ENCODE results near the gene GNA14.
"Not testable (repeated sequence)": the region's sequence is repeated elsewhere in the genome, so short reads cannot be mapped to it uniquely, and the experiment has no call there.

GNA14 gene

DNA sequence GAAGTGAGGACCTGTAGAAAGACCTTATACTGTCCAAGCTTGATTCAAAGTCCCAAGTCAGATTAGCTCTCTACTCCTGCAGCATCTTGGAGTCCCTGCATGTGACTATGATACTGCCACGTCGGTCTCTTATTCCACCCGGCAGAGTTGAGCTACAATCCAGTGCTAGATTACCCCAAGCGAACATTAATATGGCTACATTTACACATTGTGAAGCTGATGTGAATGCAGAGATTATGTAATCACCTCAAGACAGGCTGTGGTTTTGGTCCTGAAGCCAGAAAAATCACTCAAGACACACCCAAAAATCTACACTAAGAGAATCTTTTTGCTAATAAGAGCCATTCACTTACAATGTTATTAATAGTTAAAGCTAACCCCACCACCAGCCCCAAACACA lies 116.7 kb downstream of the GNA14 start:
- DNase-seq, result no peak

DNA sequence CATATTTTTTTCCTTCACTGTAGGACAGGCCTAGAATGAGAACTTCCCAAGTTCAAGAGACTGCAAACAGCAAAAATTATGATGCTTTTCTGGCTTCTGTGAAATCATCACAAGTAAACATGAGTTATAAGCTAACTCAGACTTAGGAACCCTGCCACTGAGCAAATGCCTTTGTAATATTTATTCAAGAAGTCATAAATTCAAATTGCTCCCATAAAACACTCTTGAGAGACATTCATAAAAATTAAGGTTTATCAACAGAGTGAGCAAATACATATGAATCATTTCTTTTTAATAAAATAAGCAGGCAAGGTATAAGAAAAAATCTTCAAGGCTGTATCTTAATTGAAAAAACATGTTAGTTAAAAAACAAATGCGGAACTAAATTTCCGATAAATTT lies 124.2 kb downstream of the GNA14 start:
- no peak for DNase-seq

GRCh38 chr9:77521091-77521490 lies 127.0 kb downstream of the GNA14 start:
- no peak for DNase-seq

DNA sequence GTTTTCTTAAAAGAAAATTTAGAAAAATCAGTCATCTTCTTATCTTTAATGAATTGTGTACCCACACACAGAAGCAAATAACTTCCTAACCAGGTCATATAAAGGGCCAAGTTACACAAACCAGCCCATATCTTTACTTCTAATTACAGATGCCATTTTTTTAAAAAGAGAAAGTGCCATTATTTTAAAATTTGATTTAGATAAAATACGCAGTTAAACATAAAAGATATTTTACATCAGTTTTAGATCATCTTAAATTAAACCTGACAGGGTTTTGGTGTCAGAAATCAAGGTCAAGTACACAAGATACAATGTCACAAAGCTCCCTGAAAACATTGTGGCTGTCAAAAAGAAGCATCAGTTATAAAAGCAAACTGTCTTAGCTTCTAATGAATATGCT lies 129.4 kb downstream of the GNA14 start:
- no peak for DNase-seq

- DNase-seq, result no peak
Observed at GRCh38 chr9:77516781-77517180, 131.3 kb downstream of the GNA14 start.

- no peak for DNase-seq
Observed at GRCh38 chr9:77514886-77515711, 133.0 kb downstream of the GNA14 start.

DNA sequence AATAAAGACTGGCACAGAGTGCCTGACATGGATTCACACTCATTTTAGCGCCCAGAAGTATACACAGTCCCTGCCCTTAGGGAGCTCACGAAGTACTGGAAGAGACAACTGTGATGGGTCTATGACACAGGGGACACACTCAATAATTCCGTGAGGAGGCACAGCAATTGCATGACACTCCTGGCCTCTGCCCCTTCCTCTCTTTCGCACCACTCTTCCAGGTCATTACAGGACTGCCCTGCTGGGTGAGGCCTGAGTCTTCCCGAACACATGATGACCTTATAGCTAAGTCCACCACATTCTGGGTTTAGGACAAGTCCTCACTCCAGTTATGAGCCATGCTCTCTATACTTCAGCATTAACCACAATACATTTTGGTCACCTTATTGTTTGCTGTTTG lies 134.7 kb downstream of the GNA14 start:
- no peak for DNase-seq

- DNase-seq, result no peak
Observed at GRCh38 chr9:77512876-77513275, 135.2 kb downstream of the GNA14 start.

DNA sequence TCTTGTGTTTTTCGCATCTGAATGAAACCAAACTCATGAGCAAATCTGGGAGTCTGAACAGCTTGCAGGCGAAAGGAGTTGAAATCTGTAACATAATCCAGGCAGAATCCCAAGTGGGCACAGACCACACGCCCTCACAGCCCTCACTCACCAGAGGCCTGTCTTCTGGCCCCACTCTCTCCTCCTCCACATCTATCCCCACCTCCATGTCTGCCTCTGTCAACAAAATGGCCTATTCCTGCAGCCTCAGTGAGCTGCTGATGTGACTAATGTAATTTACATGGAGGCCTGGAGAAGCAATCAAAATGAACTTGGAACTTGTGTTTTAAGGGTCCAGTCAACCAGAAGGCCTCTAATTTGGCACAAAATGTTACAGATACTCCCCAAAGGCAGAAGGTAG lies 136.6 kb downstream of the GNA14 start:
- no peak for DNase-seq

DNA sequence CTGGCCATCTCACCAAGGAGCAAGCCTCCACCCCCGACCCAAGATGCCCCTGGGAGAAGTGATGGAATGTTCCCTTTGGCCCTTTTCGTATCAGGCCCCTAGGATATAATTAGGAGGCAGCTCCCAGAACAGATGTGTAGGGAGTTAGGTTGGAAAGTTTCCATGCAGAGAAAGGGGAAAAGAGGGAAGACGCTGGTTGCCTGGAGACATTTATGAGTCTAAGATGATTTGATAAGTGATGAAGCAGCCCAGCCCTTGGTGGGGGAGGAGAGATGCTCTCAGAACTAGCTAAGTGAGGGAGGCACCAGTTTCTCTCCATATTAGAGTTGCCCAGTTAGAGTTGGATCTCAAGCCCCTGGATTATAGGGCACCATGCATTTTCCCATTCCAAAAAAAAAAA lies 137.5 kb downstream of the GNA14 start:
- DNase-seq, result no peak

DNA sequence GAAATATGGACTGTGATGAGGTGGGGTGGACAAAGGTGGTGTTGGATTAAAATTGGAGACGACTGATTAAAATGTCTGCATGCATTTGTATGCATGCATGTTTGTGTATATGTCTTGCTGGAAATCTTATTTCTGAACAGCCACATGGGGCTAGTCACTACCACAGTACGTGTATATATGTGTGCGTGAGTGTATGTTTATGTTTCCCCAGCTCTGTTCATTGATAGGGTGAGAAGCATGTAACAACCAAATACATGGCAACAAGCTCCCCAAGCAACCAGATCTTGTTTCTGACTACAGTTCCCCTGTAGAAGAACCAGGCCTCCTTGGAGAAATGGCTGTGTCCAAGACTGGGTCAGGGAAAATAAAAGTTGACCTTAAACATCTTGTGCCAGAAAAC lies 139.7 kb downstream of the GNA14 start:
- DNase-seq, result no peak

GRCh38 chr9:77507212-77507961 lies 140.7 kb downstream of the GNA14 start:
- DNase-seq, result no peak

GRCh38 chr9:77505232-77505631 lies 142.9 kb downstream of the GNA14 start:
- DNase-seq, result no peak

DNA sequence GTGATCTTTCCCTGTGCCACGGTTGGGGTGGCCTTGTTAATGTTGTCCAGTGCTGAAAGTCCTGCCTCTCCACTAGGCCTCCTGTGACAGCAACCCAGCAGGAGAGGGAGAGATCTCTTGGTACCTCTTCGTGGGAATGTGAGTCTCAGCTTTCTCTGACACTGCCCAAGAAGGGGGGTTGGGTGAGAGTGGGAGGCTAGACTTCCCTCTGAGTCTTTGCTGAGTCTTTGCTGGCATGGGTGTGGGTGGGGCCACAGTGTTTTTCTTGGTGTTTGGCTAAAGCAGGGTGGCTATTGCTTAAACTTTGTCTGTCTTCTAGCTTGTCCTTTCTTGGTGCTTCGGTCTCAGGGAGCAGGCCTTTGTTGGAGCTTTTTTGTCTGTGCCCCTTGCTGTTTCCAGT lies 145.6 kb downstream of the GNA14 start:
- no peak for DNase-seq

DNA sequence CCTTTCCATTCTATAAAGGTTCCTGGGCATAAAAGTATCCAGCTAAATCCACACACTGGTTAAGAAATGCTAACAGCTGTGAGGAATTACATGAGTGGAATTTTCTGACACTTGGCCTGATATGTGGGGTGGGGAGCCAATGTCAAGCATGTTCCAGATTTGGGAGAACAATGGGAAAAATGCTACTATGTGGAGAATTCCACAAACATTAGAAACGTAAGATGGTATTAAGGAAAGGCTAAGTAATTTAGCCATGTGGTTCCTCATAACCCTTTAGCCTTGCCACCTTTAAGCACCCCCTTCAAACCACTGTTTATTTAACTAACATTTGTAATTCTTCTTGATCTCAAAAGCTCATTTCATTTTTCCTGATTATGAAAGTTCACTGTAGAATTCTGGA lies 149.2 kb downstream of the GNA14 start:
- no peak for DNase-seq

GRCh38 chr9:77497322-77498198 lies 150.6 kb downstream of the GNA14 start:
- no peak for DNase-seq

- no peak for DNase-seq
Observed at GRCh38 chr9:77495834-77496671, 152.1 kb downstream of the GNA14 start.

DNA sequence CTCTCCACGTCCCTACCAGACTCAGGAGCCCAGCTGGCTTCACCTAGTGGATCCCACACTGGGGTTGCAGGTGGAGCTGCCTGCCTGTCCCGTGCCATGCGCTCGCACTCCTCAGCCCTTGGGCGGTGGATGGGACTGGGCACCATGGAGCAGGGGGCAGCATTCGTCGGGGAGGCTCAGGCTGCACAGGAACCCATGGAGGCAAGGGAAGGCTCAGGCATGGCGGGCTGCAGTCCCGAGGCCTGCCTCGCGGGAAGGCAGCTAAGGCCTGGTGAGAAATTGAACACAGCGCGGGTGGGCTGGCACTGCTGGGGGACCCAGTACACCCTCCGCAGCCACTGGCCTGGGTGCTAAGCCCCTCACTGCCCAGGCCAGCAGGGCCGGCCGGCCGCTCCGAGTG lies 157.8 kb downstream of the GNA14 start:
- not testable (repeated sequence) for DNase-seq

DNA sequence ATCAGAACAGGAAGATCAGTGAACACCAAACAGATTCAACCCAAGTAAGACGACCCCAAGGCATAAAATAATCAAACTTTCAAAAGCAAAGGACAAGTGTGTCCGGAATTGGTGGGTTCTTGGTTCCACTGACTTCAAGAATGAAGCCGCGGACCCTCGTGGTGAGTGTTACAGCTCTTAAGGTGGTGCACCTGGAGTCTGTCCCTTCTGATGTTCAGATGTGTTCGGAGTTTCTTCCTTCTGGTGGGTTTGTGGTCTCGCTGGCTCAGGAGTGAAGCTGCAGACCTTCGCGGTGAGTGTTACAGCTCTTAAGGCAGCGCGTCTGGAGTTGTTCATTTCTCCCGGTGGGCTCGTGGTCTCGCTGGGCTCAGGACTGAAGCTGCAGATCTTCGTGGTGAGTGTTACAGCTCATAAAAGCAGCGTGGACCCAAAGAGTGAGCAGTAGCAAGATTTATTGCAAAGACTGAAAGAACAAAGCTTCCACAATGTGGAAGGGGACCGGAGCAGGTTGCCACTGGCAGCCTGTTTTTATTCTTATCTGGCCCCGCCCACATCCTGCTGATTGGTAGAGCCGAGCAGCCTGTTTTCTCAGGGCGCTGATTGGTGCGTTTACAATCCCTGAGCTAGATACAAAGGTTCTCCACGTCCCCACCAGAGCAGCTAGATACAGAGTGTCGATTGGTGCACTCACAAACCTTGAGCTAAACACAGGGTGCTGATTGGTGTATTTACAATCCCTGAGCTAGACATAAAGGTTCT lies 158.5 kb downstream of the GNA14 start:
- not testable (repeated sequence) for DNase-seq

DNA sequence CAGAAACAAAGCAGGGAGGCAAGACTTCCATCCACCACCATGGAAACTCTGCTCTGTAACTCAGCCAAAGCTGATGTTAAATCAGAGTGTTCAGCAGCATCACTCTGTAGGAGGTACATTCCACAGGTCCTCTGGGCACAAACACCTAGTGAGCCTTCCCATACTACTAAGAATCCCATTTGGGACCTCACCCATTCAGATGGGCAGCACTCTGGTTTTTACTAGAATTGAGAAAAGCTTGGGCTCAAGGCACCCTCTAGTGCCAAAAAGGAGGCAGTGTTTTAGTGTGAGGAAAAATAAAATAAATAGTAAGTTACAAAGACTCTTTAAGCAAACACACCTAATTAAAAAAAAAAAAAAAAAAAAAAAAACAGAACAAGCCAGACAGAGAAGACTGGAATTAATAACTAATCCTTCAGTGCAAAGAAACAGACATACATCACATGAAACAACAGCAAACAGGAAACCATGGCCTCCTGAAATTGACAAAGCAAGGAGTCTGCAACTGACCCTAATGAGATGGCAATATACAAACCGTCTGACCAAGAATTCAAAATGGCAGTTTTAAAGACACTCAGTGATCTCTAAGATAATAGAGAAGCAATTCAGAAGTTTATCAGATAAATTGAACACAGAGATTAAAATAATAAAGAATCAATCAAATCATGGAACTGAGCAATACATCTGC lies 159.5 kb downstream of the GNA14 start:
- no peak for DNase-seq

GRCh38 chr9:77486968-77487367 lies 161.2 kb downstream of the GNA14 start:
- no peak for DNase-seq
